ENCODE results near the gene LILRB3. TPM values are rescaled to one million over a fixed set of nuclear protein-coding genes. Genes with fewer than 3 reads are reported as not detected.
A peak's percentile ranks its signal among the peaks of the same experiment; 100 is the strongest.

The LILRB3 gene
- total RNA-seq, 2 donors from 2014 or later: 0.43 to 0.47 TPM

GRCh38 chr19:54169149-54169740 lies 53.6 kb downstream of the LILRB3 start:
- DNase-seq (ENCODE audit: low spot score): peak; percentile 49
- ATAC-seq: no peak
- no peak overlapping the region for H3K4me3 Mint-ChIP-seq
- H3K9me3 Mint-ChIP-seq: no peaks in the 10 kb centered on the region
- peaks cover 8 to 17% of the 10 kb centered on the region in 2 donors for H3K4me1 Mint-ChIP-seq (ENCODE audit: low read depth in 2 of 2)
- no peaks in the 10 kb centered on the region for H3K36me3 Mint-ChIP-seq
- no peak overlapping the region for H3K27ac Mint-ChIP-seq
- no peaks in the 10 kb centered on the region for H3K27me3 Mint-ChIP-seq

- Mint-ChIP-seq H3K36me3 (no peaks in the 10 kb centered on the region), H3K4me3 (no peak overlapping the region), H3K9me3 (no peaks in the 10 kb centered on the region), H3K27me3 (no peaks in the 10 kb centered on the region), H3K27ac (no peak overlapping the region), H3K4me1 (ENCODE audit: low read depth in 2 of 2) (peaks cover 11 to 19% of the 10 kb centered on the region in 2 donors)
- ATAC-seq: peak; percentile 85 to 86
- peak; percentile 89 for DNase-seq (ENCODE audit: low spot score)
These were observed 54.5 kb downstream of the LILRB3 start for GRCh38 chr19:54168174-54168917.

Other genes starting within 250 kb of the LILRB3 start
- gene CACNG6, start 231.4 kb downstream of the LILRB3 start, total RNA-seq: under 1 TPM in 1 of 2 donors, not detected in 1; 0.53 TPM
- gene VSTM1, start 159.1 kb downstream of the LILRB3 start, total RNA-seq: not detected
- not detected for gene TARM1, start 141.6 kb downstream of the LILRB3 start, total RNA-seq
- gene OSCAR, start 122.2 kb downstream of the LILRB3 start, total RNA-seq: 1 to 10 TPM in 1 of 2 donors, under 1 TPM in 1; 0.86 to 1.1 TPM
- 10 to 100 TPM; 70.7 to 78.5 TPM for gene NDUFA3, start 120.2 kb downstream of the LILRB3 start, total RNA-seq
- 10 to 100 TPM; 48.3 to 51.7 TPM for gene TFPT, start 107.3 kb downstream of the LILRB3 start, total RNA-seq
- gene PRPF31, start 107.3 kb downstream of the LILRB3 start, total RNA-seq: 100 to 1,000 TPM in 1 of 2 donors, 10 to 100 TPM in 1; 89.5 to 110 TPM
- gene CNOT3, start 85.2 kb downstream of the LILRB3 start, total RNA-seq: 10 to 100 TPM; 59.8 to 73.8 TPM
- 1 to 10 TPM; 5.0 to 7.5 TPM for gene LENG1, start 63.3 kb downstream of the LILRB3 start, total RNA-seq
- gene TMC4, start 49.8 kb downstream of the LILRB3 start, total RNA-seq: 1 to 10 TPM in 1 of 2 donors, not detected in 1; 1.2 TPM
- 10 to 100 TPM; 24.2 to 56.5 TPM for gene MBOAT7, start 33.4 kb downstream of the LILRB3 start, total RNA-seq
- gene TSEN34, start 31.7 kb downstream of the LILRB3 start, total RNA-seq: 10 to 100 TPM; 15.5 to 26.2 TPM
- 1,000 to 10,000 TPM in 1 of 2 donors, 100 to 1,000 TPM in 1; 774 to 1,402 TPM for gene RPS9, start 22.1 kb downstream of the LILRB3 start, total RNA-seq
- gene LILRA6, start 19.8 kb upstream of the LILRB3 start, total RNA-seq: under 1 TPM in 1 of 2 donors, not detected in 1; 0.47 TPM
- not detected for gene LILRB5, start 34.3 kb upstream of the LILRB3 start, total RNA-seq
- gene LILRB2, start 58.1 kb upstream of the LILRB3 start, total RNA-seq: 1 to 10 TPM in 1 of 2 donors, not detected in 1; 1.5 TPM
- not detected for gene LILRA5, start 90.2 kb upstream of the LILRB3 start, total RNA-seq
- not detected for gene LILRA4, start 116.2 kb upstream of the LILRB3 start, total RNA-seq
- gene LAIR1, start 141.9 kb upstream of the LILRB3 start, total RNA-seq: 10 to 100 TPM; 40.5 to 60.2 TPM
- under 1 TPM; 0.31 to 0.73 TPM for gene TTYH1, start 192.5 kb upstream of the LILRB3 start, total RNA-seq
- 100 to 1,000 TPM; 205 to 292 TPM for gene LENG8, start 226.2 kb upstream of the LILRB3 start, total RNA-seq
- 1 to 10 TPM; 6.0 to 9.9 TPM for gene LENG9, start 240.8 kb upstream of the LILRB3 start, total RNA-seq

Data from natural killer cell treated with Interleukin-12 subunit alpha and Interleukin-12 subunit beta and Interleukin-15 and Interleukin-18, amount 100 ng/mL, for 72 hours (primary cell).